K562 (cell line): ENCODE results near the gene METRN. TPM values are rescaled to one million over a fixed set of nuclear protein-coding genes. Genes with fewer than 3 reads are reported as not detected.

Experiments
- ILK ChIP-seq: fragments of 450-650 bp; IDR thresholded peaks from 2 replicates; pipeline ENCODE4 v1.6.1; 2016; ENCODE audit warnings: missing genetic modification characterization, low read depth, mild to moderate bottlenecking, missing compliant biosample characterization, moderate library complexity, borderline replicate concordance
- MCM5 ChIP-seq: fragments of 450-650 bp; IDR thresholded peaks from 2 replicates; pipeline ENCODE4 v1.6.1; 2016; ENCODE audit warnings: low read depth
- RBM34 ChIP-seq: fragments of 200-400 bp; formaldehyde crosslinking; IDR thresholded peaks from 2 replicates; pipeline ENCODE4 v1.6.1; 2018; ENCODE audit warnings: low read length, borderline replicate concordance; ENCODE audit not compliant: insufficient read depth
- STAT5A ChIP-seq: IDR thresholded peaks from 2 replicates; pipeline ENCODE4 v1.6.1; 2012; ENCODE audit warnings: low read length, inconsistent platforms, borderline replicate concordance
- ZFP36 ChIP-seq: fragments of 150-350 bp; IDR thresholded peaks from 2 replicates; pipeline ENCODE4 v1.6.1; 2018; ENCODE audit warnings: low read length, low read depth; ENCODE audit not compliant: partially characterized antibody
- polyA plus RNA-seq, 8 experiments: library from polyadenylated mRNA; depleted of rRNA in 4 of 8; stranded (reverse) in 5 of 8; unstranded in 3 of 8; fragments of >200 nt; fragmentation: Nextera tagmentation in 2 of 8; fragmentation: Illumina TruSeq in 1 of 8; extraction: Ambion mirVana in 2 of 8; extraction: Trizol in 1 of 8; gene quantifications; 2 replicates each; pipeline versions ENCODE4 v1.2.1 to v1.2.3, GENCODE V29; 2011 to 2014; ENCODE audit warnings: inconsistent platforms in 1 of 8, missing spikeins in 1 of 8
- total RNA-seq, 7 experiments: library from RNA; depleted of rRNA in 6 of 7; stranded (reverse); fragments of >200 nt in 6 of 7; fragmentation: Illumina TruSeq in 2 of 7; extraction: Trizol in 2 of 7; gene quantifications; 2 replicates each; pipeline versions ENCODE4 v1.2.1 to v1.2.3, GENCODE V29; 2011 to 2021; ENCODE audit warnings: low replicate concordance in 1 of 7
- TF ChIP-seq, protein P1 (sequence below): fragments of 250-450 bp; sonication (Bioruptor Pico); IDR thresholded peaks from 2 replicates; pipeline ENCODE4 v1.8.0; 2022; ENCODE audit warnings: inconsistent platforms
- TF ChIP-seq, protein P2 (sequence below), 2 experiments: IDR thresholded peaks; 2 replicates each; pipeline ENCODE4 v1.6.1; 2011; ENCODE audit warnings: borderline replicate concordance in 1 of 2, control low read depth in 1 of 2, low read depth in 1 of 2, low read length in 1 of 2, mild to moderate bottlenecking in 1 of 2, mixed read lengths in 1 of 2, moderate library complexity in 1 of 2; ENCODE audit not compliant: insufficient read depth in 1 of 2, insufficient read length in 1 of 2, poor library complexity in 1 of 2, severe bottlenecking in 1 of 2; ENCODE audit errors: extremely low read depth in 1 of 2
- TF ChIP-seq, protein P3 (sequence below): IDR thresholded peaks from 3 replicates; pipeline ENCODE4 v1.6.1; 2011; ENCODE audit warnings: borderline replicate concordance, mild to moderate bottlenecking, moderate library complexity; ENCODE audit not compliant: insufficient read length; ENCODE audit errors: extremely low read depth
- TF ChIP-seq, protein P4 (sequence below): sonication (generic); formaldehyde crosslinking; IDR thresholded peaks from 2 replicates; pipeline ENCODE4 v1.4.0; 2020; ENCODE audit warnings: mild to moderate bottlenecking, missing genetic modification reagents

The METRN gene
- total and polyA plus RNA-seq, 9 of the 15 experiments (the other 6 are each of a cell fraction or from before 2014, with no cell fraction given): 0.20 to 89.8 (median 15.4) TPM

DNA sequence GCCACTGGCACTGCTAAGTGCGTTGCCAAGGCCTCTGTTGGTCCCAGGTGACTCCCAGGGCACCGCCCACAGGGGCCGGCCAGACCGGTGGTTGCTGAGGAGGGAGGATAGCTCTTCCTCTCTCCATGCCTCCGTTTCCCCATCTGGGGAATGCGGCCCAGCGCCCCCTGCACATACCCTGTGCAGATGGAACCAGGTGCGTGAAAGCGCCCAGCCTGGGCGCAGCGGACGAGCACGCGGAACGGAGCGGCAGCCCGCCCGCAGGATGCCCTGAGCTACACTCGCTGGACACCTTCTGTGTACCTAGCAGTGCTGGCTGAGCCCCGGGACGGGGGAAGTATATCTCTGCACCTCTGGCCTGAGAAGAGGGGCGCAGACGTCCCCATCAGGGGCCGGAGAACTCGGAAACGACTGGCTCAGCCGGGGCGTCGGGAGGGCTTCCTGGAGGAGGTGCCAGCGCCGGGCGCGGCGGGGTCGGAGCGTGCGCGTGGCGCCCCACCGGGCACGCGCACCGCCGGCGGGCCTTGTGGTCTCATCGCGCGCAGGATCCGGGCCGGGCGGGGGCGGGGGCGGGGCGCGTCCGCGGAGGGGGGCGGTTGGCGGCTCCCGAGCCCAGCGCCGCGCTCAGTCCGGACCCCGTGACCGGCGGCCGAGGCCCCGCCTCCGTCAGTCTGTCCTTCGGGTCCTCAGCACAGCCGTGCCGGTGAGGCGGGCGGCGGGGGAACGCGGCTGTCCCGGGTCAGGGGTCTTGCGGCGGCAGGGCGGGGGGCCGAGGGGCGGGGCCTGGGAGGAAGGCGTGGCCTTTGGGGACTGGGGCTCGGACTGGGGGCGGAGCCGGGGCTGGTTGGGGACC lies 11.7 kb downstream of the METRN start, which contains the start of the genes CCDC78 and HAGHL (continued):
- TF ChIP-seq, protein P1, sequence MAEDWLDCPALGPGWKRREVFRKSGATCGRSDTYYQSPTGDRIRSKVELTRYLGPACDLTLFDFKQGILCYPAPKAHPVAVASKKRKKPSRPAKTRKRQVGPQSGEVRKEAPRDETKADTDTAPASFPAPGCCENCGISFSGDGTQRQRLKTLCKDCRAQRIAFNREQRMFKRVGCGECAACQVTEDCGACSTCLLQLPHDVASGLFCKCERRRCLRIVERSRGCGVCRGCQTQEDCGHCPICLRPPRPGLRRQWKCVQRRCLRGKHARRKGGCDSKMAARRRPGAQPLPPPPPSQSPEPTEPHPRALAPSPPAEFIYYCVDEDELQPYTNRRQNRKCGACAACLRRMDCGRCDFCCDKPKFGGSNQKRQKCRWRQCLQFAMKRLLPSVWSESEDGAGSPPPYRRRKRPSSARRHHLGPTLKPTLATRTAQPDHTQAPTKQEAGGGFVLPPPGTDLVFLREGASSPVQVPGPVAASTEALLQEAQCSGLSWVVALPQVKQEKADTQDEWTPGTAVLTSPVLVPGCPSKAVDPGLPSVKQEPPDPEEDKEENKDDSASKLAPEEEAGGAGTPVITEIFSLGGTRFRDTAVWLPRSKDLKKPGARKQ (CRISPR knock-in tag): no peak
- peak; percentile 99 for TF ChIP-seq ZFP36
- TF ChIP-seq, protein P2, sequence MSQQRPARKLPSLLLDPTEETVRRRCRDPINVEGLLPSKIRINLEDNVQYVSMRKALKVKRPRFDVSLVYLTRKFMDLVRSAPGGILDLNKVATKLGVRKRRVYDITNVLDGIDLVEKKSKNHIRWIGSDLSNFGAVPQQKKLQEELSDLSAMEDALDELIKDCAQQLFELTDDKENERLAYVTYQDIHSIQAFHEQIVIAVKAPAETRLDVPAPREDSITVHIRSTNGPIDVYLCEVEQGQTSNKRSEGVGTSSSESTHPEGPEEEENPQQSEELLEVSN (IDR thresholded peaks at IDR 0.05; ENCODE audit: borderline replicate concordance in 1 of 2, extremely low read depth in 1 of 2, insufficient read depth in 1 of 2, insufficient read length in 1 of 2, low read depth in 1 of 2, low read length in 1 of 2, poor library complexity in 1 of 2, severe bottlenecking in 1 of 2): peak; percentile 12 to 57
- TF ChIP-seq, protein P3, sequence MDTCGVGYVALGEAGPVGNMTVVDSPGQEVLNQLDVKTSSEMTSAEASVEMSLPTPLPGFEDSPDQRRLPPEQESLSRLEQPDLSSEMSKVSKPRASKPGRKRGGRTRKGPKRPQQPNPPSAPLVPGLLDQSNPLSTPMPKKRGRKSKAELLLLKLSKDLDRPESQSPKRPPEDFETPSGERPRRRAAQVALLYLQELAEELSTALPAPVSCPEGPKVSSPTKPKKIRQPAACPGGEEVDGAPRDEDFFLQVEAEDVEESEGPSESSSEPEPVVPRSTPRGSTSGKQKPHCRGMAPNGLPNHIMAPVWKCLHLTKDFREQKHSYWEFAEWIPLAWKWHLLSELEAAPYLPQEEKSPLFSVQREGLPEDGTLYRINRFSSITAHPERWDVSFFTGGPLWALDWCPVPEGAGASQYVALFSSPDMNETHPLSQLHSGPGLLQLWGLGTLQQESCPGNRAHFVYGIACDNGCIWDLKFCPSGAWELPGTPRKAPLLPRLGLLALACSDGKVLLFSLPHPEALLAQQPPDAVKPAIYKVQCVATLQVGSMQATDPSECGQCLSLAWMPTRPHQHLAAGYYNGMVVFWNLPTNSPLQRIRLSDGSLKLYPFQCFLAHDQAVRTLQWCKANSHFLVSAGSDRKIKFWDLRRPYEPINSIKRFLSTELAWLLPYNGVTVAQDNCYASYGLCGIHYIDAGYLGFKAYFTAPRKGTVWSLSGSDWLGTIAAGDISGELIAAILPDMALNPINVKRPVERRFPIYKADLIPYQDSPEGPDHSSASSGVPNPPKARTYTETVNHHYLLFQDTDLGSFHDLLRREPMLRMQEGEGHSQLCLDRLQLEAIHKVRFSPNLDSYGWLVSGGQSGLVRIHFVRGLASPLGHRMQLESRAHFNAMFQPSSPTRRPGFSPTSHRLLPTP: peak; percentile 77
- no peak for TF ChIP-seq RBM34
- TF ChIP-seq ILK (tag): no peak
- TF ChIP-seq, protein P4, sequence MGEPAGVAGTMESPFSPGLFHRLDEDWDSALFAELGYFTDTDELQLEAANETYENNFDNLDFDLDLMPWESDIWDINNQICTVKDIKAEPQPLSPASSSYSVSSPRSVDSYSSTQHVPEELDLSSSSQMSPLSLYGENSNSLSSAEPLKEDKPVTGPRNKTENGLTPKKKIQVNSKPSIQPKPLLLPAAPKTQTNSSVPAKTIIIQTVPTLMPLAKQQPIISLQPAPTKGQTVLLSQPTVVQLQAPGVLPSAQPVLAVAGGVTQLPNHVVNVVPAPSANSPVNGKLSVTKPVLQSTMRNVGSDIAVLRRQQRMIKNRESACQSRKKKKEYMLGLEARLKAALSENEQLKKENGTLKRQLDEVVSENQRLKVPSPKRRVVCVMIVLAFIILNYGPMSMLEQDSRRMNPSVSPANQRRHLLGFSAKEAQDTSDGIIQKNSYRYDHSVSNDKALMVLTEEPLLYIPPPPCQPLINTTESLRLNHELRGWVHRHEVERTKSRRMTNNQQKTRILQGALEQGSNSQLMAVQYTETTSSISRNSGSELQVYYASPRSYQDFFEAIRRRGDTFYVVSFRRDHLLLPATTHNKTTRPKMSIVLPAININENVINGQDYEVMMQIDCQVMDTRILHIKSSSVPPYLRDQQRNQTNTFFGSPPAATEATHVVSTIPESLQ: no peak
- TF ChIP-seq STAT5A: no peak
- TF ChIP-seq MCM5: no peak
